ENCODE results near the gene STARD3. TPM values are rescaled to one million over a fixed set of nuclear protein-coding genes. Genes with fewer than 3 reads are reported as not detected.

The STARD3 gene
- total and polyA plus RNA-seq, 9 of the 15 experiments (the other 6 are each of a cell fraction or from before 2014, with no cell fraction given) = 0.63 to 87.0 (median 46.0) TPM

- Histone ChIP-seq H3K4me1 (replicated peaks in 1 of 2; ENCODE audit: control insufficient read depth in 2 of 2, insufficient read depth in 2 of 2, low read length in 2 of 2) (peaks cover 38 to 93% of the 10 kb centered on the region in 2 experiments), H3K9me3 (replicated peaks; ENCODE audit: control insufficient read depth, insufficient read depth, low read depth, low read length) (no peaks in the 10 kb centered on the region), H3K36me3 (ENCODE audit: control insufficient read depth, insufficient read depth, low read length) (0 out of 3 replicates have a peak, but pooled peaks cover 2% of the 10 kb centered on the region), H2AFZ (ENCODE audit: low read depth, low read length) (no peak overlapping the region), H3K9ac (ENCODE audit: insufficient read depth in 1 of 2, low read depth in 2 of 2, low read length in 2 of 2) (peak overlapping the region in 1 of 2 experiments; percentile 31; a peak in 1 of 4 replicates), H3K4me2 (ENCODE audit: insufficient read depth, low read length) (no peak overlapping the region), H3K4me3 (no peak overlapping the region), H3K79me2 (ENCODE audit: control insufficient read depth, insufficient read depth, low read length) (peaks cover 13% of the 10 kb centered on the region; the same call in 2 of the 3 replicates), H3K27ac (ENCODE audit: extremely low read depth, low read depth, low read length) (no peak overlapping the region), H3K9me1 (ENCODE audit: control insufficient read depth, insufficient read depth, low read length) (no peaks in the 10 kb centered on the region), H3K27me3 (ENCODE audit: control insufficient read depth in 2 of 2, insufficient read depth in 2 of 2, low read length in 2 of 2) (no peaks in the 10 kb centered on the region), H4K20me1 (replicated peaks; ENCODE audit: control insufficient read depth, insufficient read depth, low read length) (no peaks in the 10 kb centered on the region; the same call in 1 of the 2 replicates)
- no peak for DNase-seq (ENCODE audit: extremely low read depth in 1 of 4, low spot score in 3 of 4)
- intact Hi-C loops (cut with micrococcal nuclease) = loop anchor here (5.0 kb wide), 1 partner anchor 82 kb away; no protein-coding TSS in a partner anchor
- ATAC-seq = no peak
- ChIA-PET CTCF (ENCODE audit: low intra/inter-chr PET ratio) (interaction anchor here (1.4 to 8.3 kb wide), 2 partner anchors 49 to 83 kb away, joined by 6 to 131 read pairs; no protein-coding TSS in a partner anchor), POLR2A (interaction anchor here (0.7 to 3.4 kb wide), 10 partner anchors 10 to 303 kb away, joined by 3 to 16 read pairs (median 4); partner anchors contain the start of gene PGAP3)
- no TSS peak for BruUV-seq (replicated peaks)
- WGBS (ENCODE audit: insufficient coverage, low coverage, missing lambda C conversion rate) = 64% methylated on average over 4 of the region's 4 CpGs
- no peak for FAIRE-seq
- in situ Hi-C loops (cut with MboI) = loop anchor here (5.0 kb wide), 1 partner anchor 48 kb away; no protein-coding TSS in a partner anchor
- TF ChIP-seq NR2F6 (CRISPR knock-in tag; IDR thresholded peaks at IDR 0.05) (no peak), ZZZ3 (IDR thresholded peaks at IDR 0.05) (no peak), RERE (CRISPR knock-in tag; IDR thresholded peaks at IDR 0.05; ENCODE audit: borderline replicate concordance) (no peak), ATF2 (CRISPR knock-in tag; IDR thresholded peaks at IDR 0.05) (no peak), MAFK (IDR thresholded peaks at IDR 0.05; ENCODE audit: low read length) (no peak), JUNB (CRISPR knock-in tag; conservative IDR thresholded peaks at IDR 0.05) (no peak), SMC3 (conservative IDR thresholded peaks at IDR 0.05; ENCODE audit: insufficient read depth, low read depth, low read length) (no peak), HMGN3 (IDR thresholded peaks at IDR 0.05; ENCODE audit: borderline replicate concordance, extremely low read depth, insufficient read length, low read depth, low read length) (no peak), MBD1 (CRISPR knock-in tag; IDR thresholded peaks at IDR 0.05) (no peak), FOXK2 (conservative IDR thresholded peaks at IDR 0.05 in 1 of 2, IDR thresholded peaks at IDR 0.05 in 1 of 2; ENCODE audit: low read depth in 2 of 2) (no peak), ZNF644 (tag; IDR thresholded peaks at IDR 0.05; ENCODE audit: low read depth) (no peak)
These were observed 33.8 kb downstream of the STARD3 start for GRCh38 chr17:39670746-39671145.
